PFSK-1 (cell line): ENCODE data around the gene PCIF1. TPM values are rescaled to one million over a fixed set of nuclear protein-coding genes. Genes with fewer than 3 reads are reported as not detected.

ENCODE experiments used
- FOXP2 ChIP-seq: optimal IDR thresholded peaks from 2 replicates; pipeline ENCODE3; 2011; ENCODE audit warnings: borderline replicate concordance, control low read depth, inconsistent platforms; ENCODE audit not compliant: insufficient read depth; ENCODE audit errors: extremely low read length, extremely low read depth
- POLR2AphosphoS5 ChIP-seq: IDR thresholded peaks from 2 replicates; pipeline ENCODE4 v1.6.1; 2012; ENCODE audit warnings: low read depth, mild to moderate bottlenecking, control low read depth, low read length, moderate library complexity
- REST ChIP-seq, 2 experiments: IDR thresholded peaks; 2 replicates each; pipeline versions ENCODE4 v1.6.1 to v1.8.0; 2011 to 2012; ENCODE audit warnings: low read depth in 2 of 2, low read length in 2 of 2, control low read depth in 1 of 2, inconsistent platforms in 1 of 2, mild to moderate bottlenecking in 1 of 2, moderate library complexity in 1 of 2; ENCODE audit not compliant: insufficient read depth in 1 of 2
- SIN3A ChIP-seq: IDR thresholded peaks from 2 replicates; pipeline ENCODE4 v1.6.1; 2012; ENCODE audit warnings: mild to moderate bottlenecking, low read length, moderate library complexity, borderline replicate concordance; ENCODE audit not compliant: insufficient read depth
- TAF1 ChIP-seq: IDR thresholded peaks from 2 replicates; pipeline ENCODE4 v1.6.1; 2012; ENCODE audit warnings: low read length, control low read depth, borderline replicate concordance; ENCODE audit not compliant: insufficient read depth
- polyA plus RNA-seq: library from polyadenylated mRNA; unstranded; fragments of >200 nt; gene quantifications from one replicate; pipeline ENCODE4 v1.2.1, GENCODE V29; 2012; ENCODE audit warnings: low read depth, missing spikeins; ENCODE audit not compliant: insufficient read length

Gene PCIF1
- polyA plus RNA-seq, result 29.4 TPM

GRCh38 chr20:45934586-45935415 lies at the start of gene PCIF1:
TSS of gene PCIF1 (plus strand) at chr20:45934683. CDS start at chr20:45939000, 4,317 bp downstream.
- TF ChIP-seq TAF1, result peak; percentile 98
- TF ChIP-seq SIN3A, result no peak
- peak; percentile 82 for TF ChIP-seq POLR2AphosphoS5
- peak; percentile 39 to 42; a peak in 2 of 4 replicates for TF ChIP-seq REST (IDR thresholded peaks at IDR 0.05; ENCODE audit: insufficient read depth in 1 of 2, low read depth in 2 of 2, low read length in 2 of 2)
- TF ChIP-seq FOXP2, result peak; percentile 87

GRCh38 chr20:45886590-45887345 lies 47.7 kb upstream of the PCIF1 start:
- TF ChIP-seq POLR2AphosphoS5 (0 out of 2 replicates have a peak, but pooled peaks have one; percentile 19), REST (IDR thresholded peaks at IDR 0.05; ENCODE audit: insufficient read depth in 1 of 2, low read depth in 2 of 2, low read length in 2 of 2) (no peak)

GRCh38 chr20:45887346-45887715 lies 47.2 kb upstream of the PCIF1 start, which contains the start of gene SPATA25:
TSS of gene SPATA25 (minus strand) at chr20:45887622. CDS start at chr20:45887590, 32 bp downstream.
- no peak for TF ChIP-seq TAF1
- TF ChIP-seq REST (IDR thresholded peaks at IDR 0.05; ENCODE audit: insufficient read depth in 1 of 2, low read depth in 2 of 2, low read length in 2 of 2), result no peak
- TF ChIP-seq FOXP2, result no peak
- no peak for TF ChIP-seq SIN3A
- TF ChIP-seq POLR2AphosphoS5, result no peak

GRCh38 chr20:45888681-45889080 lies 45.8 kb upstream of the PCIF1 start:
- TF ChIP-seq POLR2AphosphoS5 (no peak), TAF1 (no peak), FOXP2 (no peak), REST (IDR thresholded peaks at IDR 0.05; ENCODE audit: insufficient read depth in 1 of 2, low read depth in 2 of 2, low read length in 2 of 2) (no peak), SIN3A (no peak)
